ENCODE data around the gene SULT1A1. TPM values are rescaled to one million over a fixed set of nuclear protein-coding genes. Genes with fewer than 3 reads are reported as not detected.
A peak's percentile ranks its signal among the peaks of the same experiment; 100 is the strongest.
"Not testable (repeated sequence)": the region's sequence is repeated elsewhere in the genome, so short reads cannot be mapped to it uniquely, and the experiment has no call there.

The SULT1A1 gene
- total RNA-seq, 3 donors from 2014 or later (not counting 1 experiment from before 2014, with no cell fraction given), result 5.7 to 15.8 (median 7.8) TPM

DNA sequence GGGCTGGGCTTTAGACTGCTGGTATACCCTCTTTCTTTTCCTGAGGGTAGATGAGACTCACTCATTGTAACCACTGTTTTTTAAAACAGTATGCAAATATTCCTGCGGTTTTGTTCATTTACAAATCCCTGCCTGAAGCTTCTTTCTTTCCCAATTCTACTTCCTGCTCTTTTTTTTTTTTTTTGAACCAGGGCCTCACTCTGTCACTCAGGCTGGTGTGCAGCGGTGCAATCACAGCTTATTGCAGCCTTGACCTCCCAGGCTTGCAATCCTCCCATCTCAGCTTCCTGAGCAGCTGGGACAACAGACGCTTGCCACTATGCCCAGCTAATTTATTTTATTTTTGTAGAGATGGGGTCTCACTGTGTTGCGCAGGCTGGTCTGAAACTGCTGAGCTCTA, 8.0 kb upstream of the SULT1A1 start:
- Mint-ChIP-seq H3K27ac (no peak overlapping the region), H3K4me1 (peaks cover 11 to 18% of the 10 kb centered on the region in 2 donors), H3K9me3 (no peaks in the 10 kb centered on the region), H3K36me3 (no peaks in the 10 kb centered on the region), H3K27me3 (ENCODE audit: low read depth in 2 of 2) (no peaks in the 10 kb centered on the region), H3K4me3 (no peak overlapping the region)
- peaks cover 5% of the 10 kb centered on the region for H3K4me1 ChIP-seq (ENCODE audit: control insufficient read depth, insufficient read depth, low read length)
- no peak overlapping the region for H3K27ac ChIP-seq (ENCODE audit: low read length)
- ATAC-seq (no peak), DNase-seq (no peak)
- H3K4me3 ChIP-seq (ENCODE audit: low read length), result no peak overlapping the region
- H3K36me3 ChIP-seq (ENCODE audit: control insufficient read depth, insufficient read depth, low read length), result no peaks in the 10 kb centered on the region
- no peaks in the 10 kb centered on the region for H3K9me3 ChIP-seq (ENCODE audit: control insufficient read depth, insufficient read depth, low read length)
- 84% methylated on average over 3 of the region's 4 CpGs for WGBS (ENCODE audit: insufficient coverage)
- TF ChIP-seq, protein P1, sequence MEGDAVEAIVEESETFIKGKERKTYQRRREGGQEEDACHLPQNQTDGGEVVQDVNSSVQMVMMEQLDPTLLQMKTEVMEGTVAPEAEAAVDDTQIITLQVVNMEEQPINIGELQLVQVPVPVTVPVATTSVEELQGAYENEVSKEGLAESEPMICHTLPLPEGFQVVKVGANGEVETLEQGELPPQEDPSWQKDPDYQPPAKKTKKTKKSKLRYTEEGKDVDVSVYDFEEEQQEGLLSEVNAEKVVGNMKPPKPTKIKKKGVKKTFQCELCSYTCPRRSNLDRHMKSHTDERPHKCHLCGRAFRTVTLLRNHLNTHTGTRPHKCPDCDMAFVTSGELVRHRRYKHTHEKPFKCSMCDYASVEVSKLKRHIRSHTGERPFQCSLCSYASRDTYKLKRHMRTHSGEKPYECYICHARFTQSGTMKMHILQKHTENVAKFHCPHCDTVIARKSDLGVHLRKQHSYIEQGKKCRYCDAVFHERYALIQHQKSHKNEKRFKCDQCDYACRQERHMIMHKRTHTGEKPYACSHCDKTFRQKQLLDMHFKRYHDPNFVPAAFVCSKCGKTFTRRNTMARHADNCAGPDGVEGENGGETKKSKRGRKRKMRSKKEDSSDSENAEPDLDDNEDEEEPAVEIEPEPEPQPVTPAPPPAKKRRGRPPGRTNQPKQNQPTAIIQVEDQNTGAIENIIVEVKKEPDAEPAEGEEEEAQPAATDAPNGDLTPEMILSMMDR (IDR thresholded peaks at IDR 0.05), result no peak
- intact Hi-C loops (cut with micrococcal nuclease), result no loop called here
- H3K27me3 ChIP-seq (ENCODE audit: control insufficient read depth, insufficient read depth, low read length), result no peaks in the 10 kb centered on the region

DNA sequence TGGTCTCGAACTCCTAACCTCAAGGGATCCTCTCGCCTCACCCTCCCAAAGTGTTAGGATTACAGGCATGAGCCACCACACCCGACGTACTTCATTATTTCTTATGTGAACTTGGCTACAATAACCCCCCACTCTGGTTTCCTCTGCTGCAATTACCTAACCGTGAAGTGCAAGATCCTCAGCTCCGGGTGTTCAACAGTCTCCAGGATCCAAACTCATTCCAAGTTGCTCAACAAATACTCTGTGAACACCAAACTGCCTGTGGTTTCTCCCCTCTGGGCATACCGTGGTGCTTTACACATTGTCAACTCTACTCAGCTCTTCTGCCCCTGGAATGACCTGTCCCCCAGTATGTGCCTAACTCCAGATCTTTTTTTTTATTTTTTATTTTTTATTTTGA, 6.8 kb upstream of the SULT1A1 start:
- Mint-ChIP-seq H3K4me3 (no peak overlapping the region), H3K27me3 (ENCODE audit: low read depth in 2 of 2) (no peaks in the 10 kb centered on the region), H3K27ac (peak overlapping the region in 1 of 2 donors; percentile 23), H3K9me3 (no peaks in the 10 kb centered on the region), H3K36me3 (no peaks in the 10 kb centered on the region), H3K4me1 (peaks cover 4 to 6% of the 10 kb centered on the region in 2 donors)
- DNase-seq (no peak), ATAC-seq (no peak)
- WGBS (ENCODE audit: insufficient coverage), result 86% methylated on average over 7 of the region's 7 CpGs
- no peaks in the 10 kb centered on the region for H3K36me3 ChIP-seq (ENCODE audit: control insufficient read depth, insufficient read depth, low read length)
- no peak overlapping the region for H3K27ac ChIP-seq (ENCODE audit: low read length)
- no peak overlapping the region for H3K4me3 ChIP-seq (ENCODE audit: low read length)
- intact Hi-C loops (cut with micrococcal nuclease), result no loop called here
- no peaks in the 10 kb centered on the region for H3K9me3 ChIP-seq (ENCODE audit: control insufficient read depth, insufficient read depth, low read length)
- TF ChIP-seq, protein P1 (IDR thresholded peaks at IDR 0.05), result no peak
- H3K27me3 ChIP-seq (ENCODE audit: control insufficient read depth, insufficient read depth, low read length), result no peaks in the 10 kb centered on the region
- H3K4me1 ChIP-seq (ENCODE audit: control insufficient read depth, insufficient read depth, low read length), result no peaks in the 10 kb centered on the region

DNA sequence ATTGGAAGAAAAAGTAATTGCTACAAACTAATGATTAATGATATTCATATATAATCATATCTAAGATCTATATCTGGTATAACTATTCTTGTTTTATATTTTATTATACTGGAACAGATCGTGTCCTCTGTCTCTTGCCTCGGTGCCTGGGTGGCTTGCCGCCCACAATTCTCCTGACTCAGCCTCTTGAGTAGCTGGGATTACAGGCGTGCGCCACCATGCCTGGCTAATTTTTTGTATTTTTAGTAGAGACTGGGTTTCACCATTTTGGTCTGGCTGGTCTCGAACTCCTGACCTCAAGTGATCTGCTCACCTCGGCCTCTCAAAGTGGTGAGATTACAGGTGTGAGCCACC, 6.4 kb upstream of the SULT1A1 start:
- H3K9me3 ChIP-seq (ENCODE audit: control insufficient read depth, insufficient read depth, low read length); H3K4me3 Mint-ChIP-seq; H3K27me3 Mint-ChIP-seq (ENCODE audit: low read depth in 2 of 2); H3K27ac Mint-ChIP-seq; H3K27me3 ChIP-seq (ENCODE audit: control insufficient read depth, insufficient read depth, low read length); H3K4me3 ChIP-seq (ENCODE audit: low read length); H3K36me3 ChIP-seq (ENCODE audit: control insufficient read depth, insufficient read depth, low read length); H3K36me3 Mint-ChIP-seq; ATAC-seq; H3K9me3 Mint-ChIP-seq; DNase-seq; H3K27ac ChIP-seq (ENCODE audit: low read length); intact Hi-C loops (cut with micrococcal nuclease); H3K4me1 ChIP-seq (ENCODE audit: control insufficient read depth, insufficient read depth, low read length); H3K4me1 Mint-ChIP-seq: not testable (repeated sequence)
- WGBS (ENCODE audit: insufficient coverage), result 90% methylated on average over 7 of the region's 7 CpGs

DNA sequence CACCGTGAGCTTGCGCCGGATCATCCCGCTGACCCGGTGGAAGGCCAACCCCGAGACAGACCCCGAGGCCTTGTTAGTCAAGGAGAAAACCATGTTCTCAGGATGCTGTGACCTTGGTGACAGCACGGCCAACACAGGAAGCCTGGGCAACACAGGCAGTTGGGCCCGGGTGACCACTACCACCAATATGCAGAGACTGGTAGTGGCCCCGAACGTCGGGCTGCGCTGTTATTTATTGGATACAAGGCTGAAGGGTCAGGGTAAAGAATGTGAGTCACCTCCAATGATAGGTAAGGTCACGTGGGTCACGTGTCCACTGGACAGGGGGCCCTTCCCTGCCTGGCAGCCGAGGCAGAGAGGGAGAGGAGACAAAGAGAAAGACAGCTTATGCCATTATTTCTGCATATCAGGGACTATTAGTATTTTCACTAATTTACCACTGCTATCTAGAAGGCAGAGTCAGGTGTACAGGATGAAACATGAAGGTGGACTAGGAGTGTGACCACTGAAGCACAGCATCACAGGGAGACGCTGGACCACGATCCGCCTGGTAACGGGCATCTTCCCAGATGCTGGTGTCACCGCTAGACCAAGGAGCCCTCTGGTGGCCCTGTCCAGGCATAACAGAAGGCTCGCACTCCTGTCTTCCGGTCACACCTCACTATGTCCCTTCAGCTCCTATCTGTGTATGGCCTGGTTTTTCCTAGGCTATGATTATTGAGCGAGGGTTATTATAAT, 5.8 kb upstream of the SULT1A1 start:
- DNase-seq; H3K27me3 ChIP-seq (ENCODE audit: control insufficient read depth, insufficient read depth, low read length); H3K36me3 ChIP-seq (ENCODE audit: control insufficient read depth, insufficient read depth, low read length); H3K4me3 Mint-ChIP-seq; H3K9me3 ChIP-seq (ENCODE audit: control insufficient read depth, insufficient read depth, low read length); ATAC-seq; H3K4me1 ChIP-seq (ENCODE audit: control insufficient read depth, insufficient read depth, low read length); H3K27ac ChIP-seq (ENCODE audit: low read length); H3K4me3 ChIP-seq (ENCODE audit: low read length); H3K27me3 Mint-ChIP-seq (ENCODE audit: low read depth in 2 of 2); intact Hi-C loops (cut with micrococcal nuclease); H3K36me3 Mint-ChIP-seq; H3K27ac Mint-ChIP-seq; H3K9me3 Mint-ChIP-seq: not testable (repeated sequence)
- 81% methylated on average over 14 of the region's 24 CpGs for WGBS (ENCODE audit: insufficient coverage)
- TF ChIP-seq, protein P1 (IDR thresholded peaks at IDR 0.05), result peak; percentile 48
- H3K4me1 Mint-ChIP-seq, result peaks cover 8 to 12% of the 10 kb centered on the region in 2 donors

DNA sequence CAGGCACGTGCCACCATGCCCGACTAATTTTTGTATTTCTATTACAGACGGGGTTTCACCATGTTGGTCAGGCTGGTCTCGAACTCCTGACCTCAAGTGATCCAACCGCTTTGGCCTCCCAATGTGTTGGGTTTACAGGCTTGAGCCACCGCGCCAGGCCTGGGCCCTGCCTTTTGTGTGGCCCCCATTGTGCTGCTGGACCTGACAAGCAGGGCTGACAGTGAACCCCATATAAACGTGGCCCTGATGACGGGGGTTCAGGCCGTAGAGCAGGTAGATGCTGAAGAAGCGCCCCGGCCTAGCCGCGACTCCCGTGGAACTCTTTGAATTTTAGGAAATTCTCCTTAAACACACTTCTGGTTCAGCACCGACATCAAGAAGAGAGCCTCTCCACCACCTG, 4.7 kb upstream of the SULT1A1 start:
- intact Hi-C loops (cut with micrococcal nuclease); H3K36me3 Mint-ChIP-seq; H3K27me3 ChIP-seq (ENCODE audit: control insufficient read depth, insufficient read depth, low read length); H3K4me3 Mint-ChIP-seq; H3K27ac ChIP-seq (ENCODE audit: low read length); ATAC-seq; H3K9me3 Mint-ChIP-seq; H3K27ac Mint-ChIP-seq; H3K9me3 ChIP-seq (ENCODE audit: control insufficient read depth, insufficient read depth, low read length); DNase-seq; H3K4me3 ChIP-seq (ENCODE audit: low read length); H3K27me3 Mint-ChIP-seq (ENCODE audit: low read depth in 2 of 2); H3K36me3 ChIP-seq (ENCODE audit: control insufficient read depth, insufficient read depth, low read length): not testable (repeated sequence)
- H3K4me1 Mint-ChIP-seq, result peaks cover 13 to 23% of the 10 kb centered on the region in 2 donors
- WGBS (ENCODE audit: insufficient coverage), result no CpG with 5 or more reads among the region's 16 CpGs
- peaks cover 13% of the 10 kb centered on the region for H3K4me1 ChIP-seq (ENCODE audit: control insufficient read depth, insufficient read depth, low read length)

DNA sequence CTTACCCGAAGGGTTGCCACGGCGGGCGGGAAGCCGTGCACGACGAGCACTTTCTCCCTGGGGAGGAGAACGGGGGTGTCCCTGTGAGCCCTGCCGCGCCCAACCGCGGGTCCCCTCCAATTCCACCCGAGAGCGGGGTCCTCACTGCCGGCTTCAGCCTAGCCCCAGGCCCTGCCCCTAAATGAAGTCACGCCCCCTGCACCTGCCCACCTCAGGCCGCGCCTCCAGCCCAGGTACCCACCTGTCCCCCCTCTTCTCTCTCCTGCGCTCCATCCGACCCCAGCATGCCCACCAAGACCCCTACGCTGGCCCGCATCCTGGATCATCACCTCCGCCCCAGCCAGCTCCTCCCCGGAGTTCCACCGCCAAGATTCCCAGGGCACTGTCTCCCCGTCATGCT, 4.1 kb upstream of the SULT1A1 start:
- H3K27ac ChIP-seq (ENCODE audit: low read length); DNase-seq; intact Hi-C loops (cut with micrococcal nuclease); H3K27me3 Mint-ChIP-seq (ENCODE audit: low read depth in 2 of 2); H3K36me3 ChIP-seq (ENCODE audit: control insufficient read depth, insufficient read depth, low read length); H3K9me3 ChIP-seq (ENCODE audit: control insufficient read depth, insufficient read depth, low read length); ATAC-seq; H3K36me3 Mint-ChIP-seq; H3K4me3 ChIP-seq (ENCODE audit: low read length); H3K27ac Mint-ChIP-seq; H3K9me3 Mint-ChIP-seq; H3K27me3 ChIP-seq (ENCODE audit: control insufficient read depth, insufficient read depth, low read length); H3K4me3 Mint-ChIP-seq: not testable (repeated sequence)
- H3K4me1 ChIP-seq (ENCODE audit: control insufficient read depth, insufficient read depth, low read length), result peaks cover 14% of the 10 kb centered on the region
- no CpG with 5 or more reads among the region's 26 CpGs for WGBS (ENCODE audit: insufficient coverage)
- H3K4me1 Mint-ChIP-seq, result peaks cover 19 to 29% of the 10 kb centered on the region in 2 donors
